Liver (tissue), 9 donors: ENCODE data around the gene PARL. TPM values are rescaled to one million over a fixed set of nuclear protein-coding genes. Genes with fewer than 3 reads are reported as not detected.

Experiments used
- DNase-seq: peaks from one replicate; pipeline ENCODE4 v3.0.0-alpha.2; 2017; ENCODE audit warnings: low spot score
- H3K27ac ChIP-seq, 2 donors: one replicate each; pipeline ENCODE4 v1.7.0; 2013; ENCODE audit warnings: inconsistent platforms in 2 of 2, low read length in 2 of 2, control low read depth in 1 of 2, low read depth in 1 of 2, mild to moderate bottlenecking in 1 of 2
- H3K27me3 ChIP-seq, 4 donors: one replicate each; pipeline versions ENCODE4 v1.6.1 to v1.7.0; 2013; ENCODE audit warnings: low read length in 3 of 4, inconsistent platforms in 1 of 4, mild to moderate bottlenecking in 1 of 4, moderate library complexity in 1 of 4; ENCODE audit not compliant: control insufficient read depth in 4 of 4, insufficient read depth in 4 of 4
- H3K36me3 ChIP-seq, 4 donors: one replicate each; pipeline versions ENCODE4 v1.6.1 to v1.7.0; 2013; ENCODE audit warnings: low read length in 3 of 4, mild to moderate bottlenecking in 3 of 4, low read depth in 1 of 4, moderate library complexity in 1 of 4; ENCODE audit not compliant: control insufficient read depth in 4 of 4, insufficient read depth in 3 of 4
- H3K4me1 ChIP-seq, 4 donors: one replicate each; pipeline versions ENCODE4 v1.6.1 to v1.7.0; 2013; ENCODE audit warnings: low read length in 3 of 4, mild to moderate bottlenecking in 3 of 4, moderate library complexity in 1 of 4; ENCODE audit not compliant: control insufficient read depth in 4 of 4, insufficient read depth in 4 of 4
- H3K4me3 ChIP-seq, 3 donors: one replicate each; pipeline versions ENCODE4 v1.6.1 to v1.7.0; 2013; ENCODE audit warnings: low read length in 3 of 3, control low read depth in 1 of 3, low read depth in 1 of 3, mild to moderate bottlenecking in 1 of 3
- H3K9ac ChIP-seq, 2 donors: one replicate each; pipeline ENCODE4 v1.7.0; 2013; ENCODE audit warnings: low read length in 2 of 2, mild to moderate bottlenecking in 2 of 2, moderate library complexity in 2 of 2, control low read depth in 1 of 2, low read depth in 1 of 2
- H3K9me3 ChIP-seq, 4 donors: one replicate each; pipeline versions ENCODE4 v1.6.1 to v1.7.0; 2013; ENCODE audit warnings: low read length in 3 of 4; ENCODE audit not compliant: control insufficient read depth in 4 of 4
- EGR1 ChIP-seq, 2 donors: IDR thresholded peaks; 2 replicates each; pipeline ENCODE4 v1.6.1; 2016 to 2018; ENCODE audit warnings: antibody characterized with exemption in 2 of 2, low read depth in 2 of 2
- FOXA1 ChIP-seq: IDR thresholded peaks from 2 replicates; pipeline ENCODE4 v1.6.1; 2016; ENCODE audit warnings: antibody characterized with exemption
- FOXA2 ChIP-seq: IDR thresholded peaks from 2 replicates; pipeline ENCODE4 v1.6.1; 2016; ENCODE audit warnings: antibody characterized with exemption
- GABPA ChIP-seq, 2 donors: IDR thresholded peaks in 1 of 2; conservative IDR thresholded peaks in 1 of 2; 2 replicates each; pipeline ENCODE4 v1.6.1; 2016; ENCODE audit warnings: antibody characterized with exemption in 2 of 2, mild to moderate bottlenecking in 1 of 2, moderate library complexity in 1 of 2
- HNF4A ChIP-seq, 2 donors: conservative IDR thresholded peaks; 2 replicates each; pipeline ENCODE4 v1.6.1; 2016; ENCODE audit warnings: antibody characterized with exemption in 2 of 2, mild to moderate bottlenecking in 2 of 2
- HNF4G ChIP-seq: IDR thresholded peaks from 2 replicates; pipeline ENCODE4 v1.6.1; 2016; ENCODE audit warnings: antibody characterized with exemption
- JUND ChIP-seq, 2 donors: IDR thresholded peaks; 2 replicates each; pipeline ENCODE4 v1.6.1; 2016; ENCODE audit warnings: antibody characterized with exemption in 2 of 2
- NR2F2 ChIP-seq: IDR thresholded peaks from 2 replicates; pipeline ENCODE4 v1.6.1; 2016; ENCODE audit warnings: antibody characterized with exemption
- RAD21 ChIP-seq, 2 donors: IDR thresholded peaks; 2 replicates each; pipeline ENCODE4 v1.6.1; 2016; ENCODE audit warnings: antibody characterized with exemption in 2 of 2, mild to moderate bottlenecking in 2 of 2
- REST ChIP-seq: IDR thresholded peaks from 2 replicates; pipeline ENCODE4 v1.6.1; 2016; ENCODE audit warnings: antibody characterized with exemption, mild to moderate bottlenecking
- RXRA ChIP-seq, 2 donors: IDR thresholded peaks; 2 replicates each; pipeline ENCODE4 v1.6.1; 2017 to 2018; ENCODE audit warnings: antibody characterized with exemption in 2 of 2, mild to moderate bottlenecking in 1 of 2
- SP1 ChIP-seq: IDR thresholded peaks from 2 replicates; pipeline ENCODE4 v1.6.1; 2018; ENCODE audit warnings: antibody characterized with exemption, mild to moderate bottlenecking
- TAF1 ChIP-seq: conservative IDR thresholded peaks from 2 replicates; pipeline ENCODE4 v1.6.1; 2016; ENCODE audit warnings: antibody characterized with exemption, mild to moderate bottlenecking
- YY1 ChIP-seq: IDR thresholded peaks from 2 replicates; pipeline ENCODE4 v1.6.1; 2016; ENCODE audit warnings: antibody characterized with exemption, mild to moderate bottlenecking
- ZBTB33 ChIP-seq: IDR thresholded peaks from 2 replicates; pipeline ENCODE4 v1.6.1; 2016; ENCODE audit warnings: antibody characterized with exemption
- WGBS: extraction: QIAGEN DNeasy Blood & Tissue Kit; methylation state at CpG from one replicate; pipeline ENCODE4 v1.1.7; 2013; 5-methylcytosine and 5-hydroxymethylcytosine counted together
- polyA plus RNA-seq, 2 donors: library from polyadenylated mRNA; stranded (reverse) in 1 of 2; unstranded in 1 of 2; fragments of 200-250 nt in 1 of 2; fragments of >200 nt in 1 of 2; fragmentation: Nextera tagmentation in 1 of 2; extraction: Ambion mirVana in 1 of 2; gene quantifications; one replicate each; pipeline versions ENCODE4 v1.2.1 to v1.2.3, GENCODE V29; 2013 to 2015
- total RNA-seq, 2 donors: library from RNA; depleted of rRNA; stranded (reverse); fragments of >200 nt; gene quantifications; one replicate each; pipeline ENCODE4 v1.2.3, GENCODE V29; 2014
- TF ChIP-seq, protein P1 (sequence below): fragments of 150-350 bp; IDR thresholded peaks from 2 replicates; pipeline ENCODE4 v1.5.1; 2017; ENCODE audit warnings: improper control_type of control experiment, low read depth, low read length; ENCODE audit not compliant: missing input control
- TF ChIP-seq, protein P2 (sequence below): IDR thresholded peaks from 2 replicates; pipeline ENCODE4 v1.6.1; 2016; ENCODE audit warnings: antibody characterized with exemption
- TF ChIP-seq, protein P3 (sequence below): IDR thresholded peaks from 2 replicates; pipeline ENCODE4 v1.6.1; 2016; ENCODE audit warnings: antibody characterized with exemption
- donor health status: healthy.
- donor health status: healthy.
- donor health status: healthy.
- donor health status: healthy.
- donor health status: healthy.

The PARL gene
- total and polyA plus RNA-seq, 4 donors, result 16.1 to 32.7 (median 22.1) TPM

GRCh38 chr3:183880121-183880520 lies 4.6 kb downstream of the PARL start:
- DNase-seq, result no peak
- Histone ChIP-seq H3K4me3 (no peak overlapping the region), H3K27me3 (no peaks in the 10 kb centered on the region), H3K4me1 (peaks cover 3 to 24% (median 19%) of the 10 kb centered on the region in 4 donors), H3K9ac (no peak overlapping the region), H3K36me3 (peaks cover 0 to 3% (median 0%) of the 10 kb centered on the region in 4 donors), H3K9me3 (no peaks in the 10 kb centered on the region), H3K27ac (no peak overlapping the region)
- TF ChIP-seq FOXA2 (no peak), RAD21 (IDR thresholded peaks at IDR 0.05) (no peak), RXRA (IDR thresholded peaks at IDR 0.05) (no peak), YY1 (no peak), HNF4G (no peak), EGR1 (IDR thresholded peaks at IDR 0.05; ENCODE audit: low read depth in 2 of 2) (no peak), SP1 (no peak), REST (no peak), GABPA (IDR thresholded peaks at IDR 0.05 in 1 of 2, conservative IDR thresholded peaks at IDR 0.05 in 1 of 2) (no peak), NR2F2 (no peak), JUND (IDR thresholded peaks at IDR 0.05) (no peak), HNF4A (conservative IDR thresholded peaks at IDR 0.05) (no peak), ZBTB33 (no peak), FOXA1 (no peak)
- TF ChIP-seq, protein P1, sequence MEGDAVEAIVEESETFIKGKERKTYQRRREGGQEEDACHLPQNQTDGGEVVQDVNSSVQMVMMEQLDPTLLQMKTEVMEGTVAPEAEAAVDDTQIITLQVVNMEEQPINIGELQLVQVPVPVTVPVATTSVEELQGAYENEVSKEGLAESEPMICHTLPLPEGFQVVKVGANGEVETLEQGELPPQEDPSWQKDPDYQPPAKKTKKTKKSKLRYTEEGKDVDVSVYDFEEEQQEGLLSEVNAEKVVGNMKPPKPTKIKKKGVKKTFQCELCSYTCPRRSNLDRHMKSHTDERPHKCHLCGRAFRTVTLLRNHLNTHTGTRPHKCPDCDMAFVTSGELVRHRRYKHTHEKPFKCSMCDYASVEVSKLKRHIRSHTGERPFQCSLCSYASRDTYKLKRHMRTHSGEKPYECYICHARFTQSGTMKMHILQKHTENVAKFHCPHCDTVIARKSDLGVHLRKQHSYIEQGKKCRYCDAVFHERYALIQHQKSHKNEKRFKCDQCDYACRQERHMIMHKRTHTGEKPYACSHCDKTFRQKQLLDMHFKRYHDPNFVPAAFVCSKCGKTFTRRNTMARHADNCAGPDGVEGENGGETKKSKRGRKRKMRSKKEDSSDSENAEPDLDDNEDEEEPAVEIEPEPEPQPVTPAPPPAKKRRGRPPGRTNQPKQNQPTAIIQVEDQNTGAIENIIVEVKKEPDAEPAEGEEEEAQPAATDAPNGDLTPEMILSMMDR, result no peak
- TF ChIP-seq, protein P2, sequence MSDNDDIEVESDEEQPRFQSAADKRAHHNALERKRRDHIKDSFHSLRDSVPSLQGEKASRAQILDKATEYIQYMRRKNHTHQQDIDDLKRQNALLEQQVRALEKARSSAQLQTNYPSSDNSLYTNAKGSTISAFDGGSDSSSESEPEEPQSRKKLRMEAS, result no peak
- TF ChIP-seq, protein P3, sequence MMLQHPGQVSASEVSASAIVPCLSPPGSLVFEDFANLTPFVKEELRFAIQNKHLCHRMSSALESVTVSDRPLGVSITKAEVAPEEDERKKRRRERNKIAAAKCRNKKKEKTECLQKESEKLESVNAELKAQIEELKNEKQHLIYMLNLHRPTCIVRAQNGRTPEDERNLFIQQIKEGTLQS, result no peak
- WGBS, result 89% methylated on average over 9 of the region's 9 CpGs

DNA sequence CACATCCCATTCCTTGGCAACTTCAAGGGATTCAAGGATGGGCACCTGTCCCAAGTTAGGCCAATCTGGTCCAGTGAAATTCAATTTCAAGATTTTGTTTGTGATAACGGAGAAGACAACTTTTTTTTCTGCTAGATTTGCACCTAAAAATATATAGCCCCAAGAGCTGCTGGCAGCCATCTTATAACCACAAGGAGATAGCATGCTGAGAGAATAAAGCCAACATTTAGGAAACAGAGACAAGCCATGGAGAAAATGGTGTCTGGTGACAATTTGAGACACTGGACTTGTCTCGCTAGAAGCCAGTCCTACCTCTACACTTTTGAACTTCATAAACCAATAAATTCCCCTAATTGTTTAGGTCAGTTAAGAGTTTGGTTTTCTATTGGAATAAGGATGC lies 5.4 kb downstream of the PARL start:
- TF ChIP-seq YY1, result no peak
- TF ChIP-seq SP1, result no peak
- TF ChIP-seq FOXA2, result no peak
- TF ChIP-seq RAD21 (IDR thresholded peaks at IDR 0.05), result no peak
- TF ChIP-seq, protein P2, result no peak
- TF ChIP-seq HNF4A (conservative IDR thresholded peaks at IDR 0.05), result no peak
- TF ChIP-seq NR2F2, result no peak
- no peak for TF ChIP-seq TAF1
- no peak for TF ChIP-seq GABPA (IDR thresholded peaks at IDR 0.05 in 1 of 2, conservative IDR thresholded peaks at IDR 0.05 in 1 of 2)
- H3K4me3 ChIP-seq, result no peak overlapping the region
- peaks cover 0 to 3% (median 0%) of the 10 kb centered on the region in 4 donors for H3K36me3 ChIP-seq
- H3K27ac ChIP-seq, result no peak overlapping the region
- no peaks in the 10 kb centered on the region for H3K9me3 ChIP-seq
- no peaks in the 10 kb centered on the region for H3K27me3 ChIP-seq
- H3K9ac ChIP-seq, result no peak overlapping the region
- 93% methylated on average over 2 of the region's 2 CpGs for WGBS
- peaks cover 5 to 27% (median 18%) of the 10 kb centered on the region in 4 donors for H3K4me1 ChIP-seq
- DNase-seq, result no peak
